ENCODE measurements around the gene ZDHHC3.

ZDHHC3 gene

GRCh38 chr3:44890258-44890657 lies 85.7 kb downstream of the ZDHHC3 start:
- DNase-seq, result no peak

- DNase-seq, result no peak
Observed at GRCh38 chr3:44887101-44887500, 88.9 kb downstream of the ZDHHC3 start.

- DNase-seq, result no peak
Observed at GRCh38 chr3:44886561-44886960, 89.4 kb downstream of the ZDHHC3 start.

DNA sequence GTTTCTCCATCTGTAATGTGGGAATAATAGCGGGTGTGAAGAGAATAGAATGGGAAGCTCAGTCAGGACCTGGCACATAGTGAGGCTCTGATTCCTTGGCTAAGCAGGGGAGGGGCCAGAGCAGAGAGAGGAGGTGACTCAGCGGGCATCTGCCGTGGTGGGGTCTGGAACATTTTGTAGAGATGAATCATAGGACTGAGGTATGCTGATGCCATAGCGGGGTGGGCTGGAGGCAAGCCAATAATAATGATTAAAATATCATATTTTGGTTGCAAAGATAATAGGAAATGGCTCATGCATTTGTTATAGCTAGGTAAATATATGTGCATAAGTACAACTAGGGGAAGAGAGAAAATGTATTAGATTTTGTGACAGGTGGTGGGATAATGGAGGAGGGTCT lies 90.4 kb downstream of the ZDHHC3 start:
- no peak for DNase-seq

GRCh38 chr3:44883999-44884431 lies 92.0 kb downstream of the ZDHHC3 start:
- no peak for DNase-seq

DNA sequence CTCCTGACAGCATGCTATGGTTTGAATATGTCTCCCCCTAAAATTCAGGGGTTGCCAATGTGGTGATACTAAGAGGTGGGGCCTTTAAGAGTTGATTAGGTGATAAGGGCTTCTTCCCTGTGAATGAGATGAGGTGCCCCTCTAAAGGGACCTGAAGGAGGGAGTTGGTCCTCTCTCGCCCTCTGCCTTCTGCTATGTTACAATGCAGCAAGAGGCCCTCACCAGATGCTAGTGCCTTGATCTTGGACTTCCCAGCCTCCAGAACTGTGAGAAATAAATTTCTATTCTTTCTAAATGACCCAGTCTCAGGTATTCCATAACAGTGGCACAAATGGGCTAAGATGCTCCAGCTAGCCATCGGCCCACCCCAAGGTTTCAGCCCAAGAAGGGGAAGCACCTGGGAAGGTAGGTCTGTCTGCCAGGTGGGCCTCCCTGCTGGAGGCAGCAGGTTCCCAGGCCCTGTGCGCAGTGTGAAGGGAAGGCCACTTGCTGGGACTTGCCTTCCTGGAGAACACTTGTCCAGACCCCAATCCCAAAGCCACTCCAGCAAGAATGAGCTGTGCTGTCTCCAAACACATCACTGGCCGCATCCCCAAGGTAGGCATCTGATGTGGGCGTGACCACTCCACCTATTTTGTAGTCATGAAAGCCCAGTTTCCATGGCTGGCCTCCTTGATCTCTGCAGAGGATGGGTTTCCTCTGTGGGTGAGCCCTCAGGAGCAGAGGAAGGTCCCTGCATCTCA lies 92.6 kb downstream of the ZDHHC3 start:
- no peak for DNase-seq

- DNase-seq, result no peak
Observed at GRCh38 chr3:44880284-44880683, 95.7 kb downstream of the ZDHHC3 start.

DNA sequence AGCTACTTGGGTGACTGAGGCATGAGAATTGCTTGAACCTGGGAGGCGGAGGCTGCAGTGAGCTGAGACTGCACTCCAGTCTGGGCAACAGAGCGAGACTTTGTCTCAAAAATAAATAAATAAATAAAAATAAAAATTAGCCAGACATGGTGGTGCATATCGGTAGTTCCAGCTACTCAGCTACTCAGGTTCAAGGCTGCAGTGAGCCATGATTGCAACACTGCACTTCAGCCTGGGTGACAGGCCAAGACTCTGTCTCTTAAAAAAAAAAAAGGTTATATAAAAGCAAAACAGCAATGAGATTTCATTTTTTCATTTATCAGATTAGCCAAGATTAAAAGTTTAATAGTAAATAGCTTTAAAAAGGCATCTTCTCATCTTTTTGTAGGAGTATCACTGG lies 98.6 kb downstream of the ZDHHC3 start:
- DNase-seq, result no peak

DNA sequence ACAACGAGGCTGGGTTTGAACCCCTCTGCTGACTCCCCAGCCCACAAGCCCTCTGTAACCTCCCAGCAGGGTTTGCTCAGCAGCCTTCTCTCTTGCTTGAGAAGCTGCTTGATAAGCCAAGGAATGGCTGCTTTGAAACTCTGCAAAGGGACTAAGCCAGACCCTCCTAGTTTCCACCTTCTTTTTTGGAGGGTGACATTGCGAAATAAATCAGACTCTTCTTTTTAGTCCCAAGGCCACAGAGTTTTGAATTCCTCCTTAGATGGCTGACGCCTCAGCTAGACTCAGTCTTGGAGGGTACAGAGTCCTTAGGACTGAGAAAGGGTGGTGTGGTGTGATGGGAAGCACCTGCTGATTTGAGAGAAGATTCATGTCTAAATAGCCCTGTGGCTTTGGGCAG lies 100.4 kb downstream of the ZDHHC3 start:
- DNase-seq, result no peak
